ENCODE measurements around the gene ZNF689. TPM values are rescaled to one million over a fixed set of nuclear protein-coding genes. Genes with fewer than 3 reads are reported as not detected.

Gene ZNF689
- total and polyA plus RNA-seq, 12 donors: 2.7 to 7.4 (median 5.4) TPM

DNA sequence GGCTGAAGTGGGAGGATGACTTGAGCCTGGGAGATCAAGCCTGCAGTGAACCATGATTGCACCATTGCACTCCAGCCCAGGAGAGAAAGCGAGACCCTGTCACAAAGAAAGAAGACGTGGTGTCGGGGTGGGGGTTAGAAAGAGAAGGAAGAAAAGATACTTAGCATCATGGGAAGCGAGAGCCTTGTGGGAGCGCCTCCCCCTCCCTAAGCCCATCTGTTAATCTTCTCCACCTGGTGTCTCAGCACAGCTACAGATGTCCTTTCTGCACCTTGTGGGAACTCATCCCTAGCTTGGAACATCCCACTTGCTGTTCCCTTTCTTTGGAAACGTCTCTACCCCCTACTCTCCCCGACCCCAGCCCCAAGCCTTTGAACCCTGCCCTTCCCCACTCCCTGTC is 44.7 kb downstream of the ZNF689 start:
- TF ChIP-seq, protein P1, sequence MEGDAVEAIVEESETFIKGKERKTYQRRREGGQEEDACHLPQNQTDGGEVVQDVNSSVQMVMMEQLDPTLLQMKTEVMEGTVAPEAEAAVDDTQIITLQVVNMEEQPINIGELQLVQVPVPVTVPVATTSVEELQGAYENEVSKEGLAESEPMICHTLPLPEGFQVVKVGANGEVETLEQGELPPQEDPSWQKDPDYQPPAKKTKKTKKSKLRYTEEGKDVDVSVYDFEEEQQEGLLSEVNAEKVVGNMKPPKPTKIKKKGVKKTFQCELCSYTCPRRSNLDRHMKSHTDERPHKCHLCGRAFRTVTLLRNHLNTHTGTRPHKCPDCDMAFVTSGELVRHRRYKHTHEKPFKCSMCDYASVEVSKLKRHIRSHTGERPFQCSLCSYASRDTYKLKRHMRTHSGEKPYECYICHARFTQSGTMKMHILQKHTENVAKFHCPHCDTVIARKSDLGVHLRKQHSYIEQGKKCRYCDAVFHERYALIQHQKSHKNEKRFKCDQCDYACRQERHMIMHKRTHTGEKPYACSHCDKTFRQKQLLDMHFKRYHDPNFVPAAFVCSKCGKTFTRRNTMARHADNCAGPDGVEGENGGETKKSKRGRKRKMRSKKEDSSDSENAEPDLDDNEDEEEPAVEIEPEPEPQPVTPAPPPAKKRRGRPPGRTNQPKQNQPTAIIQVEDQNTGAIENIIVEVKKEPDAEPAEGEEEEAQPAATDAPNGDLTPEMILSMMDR (IDR thresholded peaks at IDR 0.05): no peak
- Histone ChIP-seq H3K27me3 (no peaks in the 10 kb centered on the region), H3K9me3 (no peaks in the 10 kb centered on the region), H3K4me3 (no peak overlapping the region), H3K4me1 (peaks cover 5 to 47% (median 17%) of the 10 kb centered on the region in 9 donors), H3K27ac (no peak overlapping the region), H3K36me3 (peaks cover 0 to 13% (median 0%) of the 10 kb centered on the region in 9 donors)
- intact Hi-C loops (cut with DNase I): loop anchor here in 1 of 10 donors (10.0 kb wide), 1 partner anchor 131 kb away; the partner anchor contains the start of gene DCTPP1
- no peak for ATAC-seq
- DNase-seq: no peak
- WGBS, 2 donors: 68 to 70% methylated on average over 7 of the region's 7 CpGs

DNA sequence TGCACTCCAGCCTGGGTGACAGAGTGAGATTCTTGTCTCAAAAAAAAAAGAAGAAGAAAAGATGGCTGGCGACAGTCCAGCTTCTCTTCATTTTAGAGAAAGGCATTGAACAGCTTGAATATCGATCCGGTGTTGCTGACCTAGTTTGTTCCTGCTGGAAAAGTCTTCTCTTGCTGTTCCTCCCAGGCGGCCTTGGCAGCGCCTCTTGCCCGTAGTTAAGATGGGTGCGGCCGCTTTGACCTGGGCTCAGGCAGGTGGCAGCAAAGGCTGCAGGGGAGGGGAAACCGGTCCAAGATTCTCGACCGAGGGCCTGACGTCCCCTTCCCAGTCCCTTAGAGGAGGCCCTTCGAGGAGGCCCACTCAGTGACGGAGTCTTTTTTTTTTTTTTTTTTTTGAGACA is 48.2 kb downstream of the ZNF689 start:
- no peak for ATAC-seq
- Histone ChIP-seq H3K36me3 (no peaks in the 10 kb centered on the region), H3K27me3 (no peaks in the 10 kb centered on the region), H3K4me1 (peaks cover 0 to 36% (median 16%) of the 10 kb centered on the region in 9 donors), H3K4me3 (peak overlapping the region in 9 of 10 donors; percentile 41 to 68 (median 59)), H3K27ac (peak overlapping the region; percentile 48 to 92 (median 84)), H3K9me3 (no peaks in the 10 kb centered on the region)
- intact Hi-C loops (cut with DNase I): loop anchor here in 1 of 10 donors (10.0 kb wide), 1 partner anchor 127 kb away; the partner anchor contains the start of gene DCTPP1
- WGBS, 2 donors: 95% methylated on average over 14 of the region's 14 CpGs
- DNase-seq: no peak
- TF ChIP-seq, protein P1 (IDR thresholded peaks at IDR 0.05): no peak

DNA sequence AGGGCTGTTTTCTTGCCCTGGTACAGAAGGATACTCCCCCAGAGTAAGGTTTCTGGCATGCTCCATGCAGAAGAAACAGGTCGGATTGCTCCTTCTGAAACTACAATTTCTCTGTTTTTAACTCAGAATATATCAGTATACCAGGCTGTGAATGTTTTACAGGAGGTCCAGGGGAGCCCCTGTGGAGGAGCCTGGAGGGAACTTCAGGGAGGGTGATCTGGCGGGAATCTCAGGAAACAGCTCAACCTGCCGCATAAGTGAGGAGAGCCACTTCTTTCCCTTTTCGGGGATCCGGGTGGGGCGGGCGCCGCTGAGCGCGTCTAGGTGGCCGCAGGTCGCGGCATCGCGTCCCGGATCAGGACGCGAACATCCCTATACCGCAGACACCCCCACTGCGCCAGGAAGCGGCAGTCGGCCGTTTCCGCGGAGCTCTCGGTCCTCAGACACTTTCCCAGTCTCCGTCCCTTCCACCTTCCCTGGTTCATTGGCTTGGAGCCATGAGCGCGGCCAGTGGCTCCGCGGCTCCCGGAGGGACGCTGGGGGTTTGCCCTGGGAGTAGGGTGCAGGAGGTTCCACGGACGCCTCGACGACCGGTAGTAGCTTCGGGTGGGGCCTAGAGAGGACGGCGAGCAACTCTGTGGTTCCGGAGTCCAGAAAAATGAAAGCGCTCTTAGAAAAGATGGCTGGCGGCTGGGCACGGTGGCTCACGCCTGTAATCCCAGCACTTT is 48.9 kb downstream of the ZNF689 start:
- ATAC-seq (peak in 2 of 8 donors; percentile 1 to 12), DNase-seq (peak; percentile 43 to 63)
- WGBS, 2 donors: 11 to 20% methylated on average over 46 of the region's 46 CpGs
- Histone ChIP-seq H3K27me3 (no peaks in the 10 kb centered on the region), H3K4me3 (peak overlapping the region; percentile 7 to 68 (median 56)), H3K27ac (peak overlapping the region; percentile 48 to 92 (median 84)), H3K9me3 (no peaks in the 10 kb centered on the region), H3K4me1 (peaks cover 0 to 43% (median 23%) of the 10 kb centered on the region in 9 donors), H3K36me3 (peaks cover 0 to 5% (median 0%) of the 10 kb centered on the region in 9 donors)
- TF ChIP-seq, protein P1 (IDR thresholded peaks at IDR 0.05): no peak
- intact Hi-C loops (cut with DNase I): loop anchor here in 2 of 10 donors (2.0 to 10.0 kb wide), 2 partner anchors 24 to 126 kb away; partner anchors contain the start of genes DCTPP1 (in 1 of the 2) and ZNF785 (in 1 of the 2)

DNA sequence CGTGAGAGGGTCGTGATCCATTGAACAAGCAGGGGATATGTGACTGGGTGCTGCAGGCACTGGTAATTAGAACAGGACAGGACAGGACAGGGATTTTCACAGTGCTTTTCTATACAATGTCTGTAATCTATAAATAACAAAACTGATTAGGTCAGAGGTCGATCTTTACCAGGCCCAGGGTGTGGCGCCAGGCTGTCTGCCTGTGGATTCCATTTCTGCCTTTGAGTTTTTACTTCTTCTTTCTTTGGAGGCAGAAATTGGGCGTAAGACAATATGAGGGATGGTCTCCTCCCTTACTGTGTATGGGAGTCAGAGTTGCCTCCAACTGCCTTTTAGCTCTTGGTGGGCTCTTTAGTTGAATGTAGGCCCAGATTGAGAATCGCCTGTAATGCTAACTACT is 50.5 kb downstream of the ZNF689 start:
- intact Hi-C loops (cut with DNase I): loop anchor here in 4 of 10 donors (1.0 to 10.0 kb wide), 5 partner anchors 11 to 125 kb away; partner anchors contain the start of genes ZNF747 (in 2 of the 4), DCTPP1 (in 1 of the 4), ZNF768 (in 1 of the 4) and ZNF785 (in 1 of the 4)
- no peak for ATAC-seq
- peak overlapping the region in 1 of 10 donors; percentile 56 for H3K27ac ChIP-seq

More for the DNA sequence above, 50.5 kb downstream of the ZNF689 start:
- no peaks in the 10 kb centered on the region for H3K27me3 ChIP-seq
- DNase-seq: no peak
- no peak overlapping the region for H3K4me3 ChIP-seq
- H3K9me3 ChIP-seq: no peaks in the 10 kb centered on the region
- peaks cover 0 to 49% (median 32%) of the 10 kb centered on the region in 9 donors for H3K4me1 ChIP-seq
- H3K36me3 ChIP-seq: peaks cover 0 to 21% (median 12%) of the 10 kb centered on the region in 9 donors
- WGBS, 2 donors: 88 to 94% methylated on average over 6 of the region's 6 CpGs
- TF ChIP-seq, protein P1 (IDR thresholded peaks at IDR 0.05): no peak
